GM12801 (cell line): Measurements from ENCODE around the gene ZBTB45.

Experiments used
- CTCF ChIP-seq: IDR thresholded peaks from one replicate; pipeline ENCODE4 v1.5.1; 2011; ENCODE audit warnings: control low read depth; ENCODE audit not compliant: insufficient read length; ENCODE audit errors: extremely low read depth

The ZBTB45 gene

GRCh38 chr19:58519087-58519354, 589 bp downstream of the ZBTB45 start:
- TF ChIP-seq CTCF: no peak

DNA sequence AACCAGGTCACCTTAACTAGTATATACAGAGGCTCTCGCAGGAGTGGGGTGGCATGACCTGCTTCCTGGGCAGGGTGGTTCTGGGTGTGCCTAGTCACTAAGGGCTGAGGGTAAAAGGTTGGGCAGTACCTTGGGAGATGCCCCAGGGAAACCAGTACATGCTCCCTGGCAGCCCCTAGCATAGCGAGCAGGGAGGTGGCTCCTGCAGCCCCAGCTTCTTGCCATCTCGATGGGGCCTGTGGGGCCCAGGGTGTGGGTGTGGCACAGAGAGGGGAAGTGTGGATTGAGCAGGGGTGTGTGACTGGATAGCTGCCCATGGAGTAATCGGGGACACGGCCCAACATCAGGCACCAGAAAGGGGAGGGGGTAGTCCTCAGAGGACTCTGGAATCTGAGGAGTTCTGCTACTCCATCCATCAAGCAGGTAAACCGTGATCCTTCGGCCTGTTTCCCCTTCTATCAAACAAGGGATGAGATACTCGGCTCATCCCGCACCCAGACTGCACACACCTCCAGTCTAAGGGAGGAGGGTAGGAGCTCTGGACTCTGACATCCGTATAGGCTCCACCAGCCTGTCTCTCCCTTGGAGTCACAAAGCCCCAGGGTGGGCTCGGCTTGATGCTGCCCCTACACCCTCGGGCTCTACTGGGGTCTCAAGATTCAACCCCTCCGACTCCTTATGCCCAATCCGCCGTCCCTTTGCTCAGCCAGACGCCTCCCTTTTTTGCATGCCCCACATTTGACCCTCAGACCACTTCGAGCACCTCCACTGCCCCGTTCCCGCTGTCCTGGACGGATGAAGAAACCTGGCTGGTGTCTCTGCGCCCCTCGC, 1.1 kb downstream of the ZBTB45 start:
- no peak for TF ChIP-seq CTCF

DNA sequence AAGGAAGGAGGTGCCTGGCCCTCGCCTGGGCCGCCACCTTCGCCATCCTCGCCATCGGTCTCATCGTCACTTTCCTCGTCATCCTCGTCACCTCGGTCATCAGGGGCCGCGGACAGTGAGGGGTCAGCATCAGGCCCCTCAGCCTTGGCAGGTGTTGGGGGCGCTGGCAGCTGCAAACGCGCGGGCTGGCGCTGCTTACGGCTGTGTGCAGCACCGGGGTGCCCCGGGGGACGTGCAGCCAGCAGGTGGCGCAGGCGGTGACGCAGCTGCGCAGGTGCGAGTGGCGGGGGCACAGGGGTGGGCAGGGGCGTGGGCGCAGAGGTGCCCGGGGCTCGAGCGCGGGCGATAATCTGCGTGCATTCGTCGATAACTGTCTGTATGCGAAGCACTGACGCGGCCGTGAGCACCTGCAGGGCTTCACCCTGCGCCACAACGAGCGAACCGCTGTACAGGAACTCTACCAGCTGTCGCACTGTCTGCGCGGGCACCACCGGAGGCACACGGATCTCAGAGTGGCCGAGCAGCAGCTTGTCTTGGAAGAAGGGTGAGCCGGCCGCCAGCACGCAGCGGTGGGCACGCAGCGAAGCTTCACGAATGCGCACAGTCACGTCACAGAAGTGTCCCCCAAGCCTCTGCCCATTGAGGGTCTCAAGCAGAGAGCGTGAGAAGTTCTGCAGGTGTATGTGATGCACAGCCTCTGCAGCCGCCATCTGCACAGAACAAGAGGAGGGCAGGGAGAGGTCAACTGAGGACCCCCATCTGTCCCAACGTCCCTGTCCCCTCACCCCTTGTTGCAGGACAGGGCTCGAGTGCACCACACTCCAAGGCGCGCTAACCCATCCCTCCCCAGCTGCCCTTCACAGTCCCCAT, 2.4 kb downstream of the ZBTB45 start:
- no peak for TF ChIP-seq CTCF

DNA sequence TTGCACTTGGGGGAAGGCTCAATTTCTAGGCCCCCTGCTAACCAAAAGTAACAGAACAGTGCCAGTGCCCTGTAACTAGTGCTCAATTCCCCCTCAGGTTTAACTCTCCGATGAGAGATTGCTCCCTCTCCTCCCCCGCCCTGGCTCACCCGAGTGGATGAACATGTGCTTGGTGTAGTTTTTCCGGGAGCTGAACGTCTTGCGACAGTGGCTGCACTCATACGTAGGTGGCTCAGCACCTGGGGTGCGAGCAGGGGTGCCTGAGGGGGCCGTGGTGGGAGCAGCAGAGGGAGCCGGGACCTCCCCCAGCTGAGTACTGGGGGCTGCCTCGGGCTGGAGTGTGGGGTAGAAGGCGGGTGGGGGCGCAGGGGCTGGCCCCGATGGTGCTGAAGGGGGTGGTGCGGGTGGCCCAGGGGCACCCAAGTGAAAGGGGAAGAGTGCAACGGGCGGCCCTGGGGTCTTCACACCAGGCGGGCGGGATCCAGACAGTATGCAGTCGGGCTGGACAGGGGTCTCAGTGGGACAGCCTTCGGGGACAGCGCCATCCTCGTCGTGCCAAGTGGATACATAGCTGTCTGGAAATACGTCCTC, 3.3 kb downstream of the ZBTB45 start:
- TF ChIP-seq CTCF: no peak

- no peak for TF ChIP-seq CTCF
These were observed 4.4 kb downstream of the ZBTB45 start for GRCh38 chr19:58515259-58515658.

DNA sequence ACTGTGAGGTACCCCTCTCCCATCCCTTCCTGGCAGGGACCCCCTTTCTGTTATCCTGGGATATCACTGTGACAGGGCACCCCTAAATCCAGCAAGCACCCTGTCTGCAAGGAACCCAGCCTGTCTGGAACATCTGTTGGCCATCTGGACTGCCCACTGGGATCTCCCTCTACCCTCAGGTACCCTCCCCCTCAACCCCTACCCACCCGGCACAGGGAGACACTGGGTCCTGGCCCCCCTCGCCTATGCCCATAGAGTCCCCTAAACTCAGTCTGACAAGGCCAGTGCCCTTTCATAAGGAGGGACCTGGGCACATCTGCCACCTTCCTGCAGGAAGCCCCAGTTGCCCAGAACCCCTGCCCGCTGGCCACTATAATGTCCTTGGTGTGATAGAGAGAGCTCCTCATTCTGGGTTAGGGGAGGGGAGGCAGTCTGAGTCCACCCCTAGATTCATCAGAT, 5.0 kb downstream of the ZBTB45 start:
- no peak for TF ChIP-seq CTCF

DNA sequence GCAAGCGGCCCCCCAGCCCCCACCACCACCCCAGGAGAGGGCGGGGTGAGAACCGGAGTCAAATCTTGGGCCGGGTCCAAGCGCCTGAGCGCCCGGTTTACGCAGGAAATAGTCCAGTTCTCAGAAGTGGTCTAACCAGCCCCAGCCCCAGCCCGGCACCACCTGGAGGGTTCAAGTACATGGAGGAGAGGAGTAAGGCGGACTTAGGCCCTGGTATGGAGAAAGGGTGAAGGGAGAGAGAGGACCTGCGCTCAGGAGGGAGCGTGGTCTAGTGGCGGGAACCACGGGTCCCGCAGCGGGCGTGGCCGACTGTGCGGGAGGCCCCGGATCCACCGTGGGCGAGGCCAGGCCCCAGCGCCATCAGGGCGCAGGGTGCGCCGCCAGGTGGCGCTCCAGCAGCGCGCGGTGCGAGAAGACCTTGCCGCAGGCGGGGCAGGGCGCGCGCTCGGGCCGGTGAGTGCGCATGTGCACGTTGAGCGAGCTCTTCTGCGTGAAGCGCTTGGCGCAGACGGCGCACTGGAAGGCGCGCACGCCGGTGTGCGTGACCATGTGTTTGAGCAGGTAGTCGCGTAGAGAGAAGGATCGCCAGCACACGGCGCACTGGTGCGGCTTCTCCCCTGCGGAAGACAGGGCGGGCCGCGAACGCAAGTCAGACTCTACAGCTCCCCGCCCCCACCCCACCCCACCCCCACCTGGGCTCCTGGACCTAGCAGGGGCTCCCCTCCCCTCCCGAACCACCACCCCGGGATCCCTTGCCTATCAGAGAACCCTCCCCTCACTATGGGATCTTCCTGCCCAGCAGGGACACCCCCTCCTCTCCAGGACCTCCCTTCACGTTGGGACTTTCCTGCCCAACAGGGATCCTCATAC, 5.7 kb downstream of the ZBTB45 start:
- no peak for TF ChIP-seq CTCF
